Measurements from ENCODE around the gene CYTH1.
A peak's percentile ranks its signal among the peaks of the same experiment; 100 is the strongest.

Gene CYTH1

DNA sequence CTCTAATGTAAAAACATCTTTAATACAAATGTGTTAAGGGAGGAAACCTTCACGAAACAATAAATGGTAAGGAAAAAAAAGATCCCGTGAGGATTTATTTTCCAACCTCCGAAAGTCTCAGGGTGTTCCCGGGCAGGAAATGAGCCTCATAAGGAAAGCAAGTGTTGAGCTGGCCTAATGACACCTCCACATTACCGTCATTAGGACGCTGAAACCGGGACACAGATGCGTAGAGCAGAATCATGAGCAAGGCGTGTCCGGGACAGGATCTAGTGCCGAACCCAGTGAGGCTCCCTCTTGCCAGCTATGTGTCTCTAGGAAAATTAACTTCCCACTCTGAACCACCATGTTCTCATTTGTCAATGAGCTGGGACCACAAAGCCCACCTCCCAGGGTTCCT is 22.7 kb upstream of the CYTH1 start:
- DNase-seq (ENCODE audit: low read depth): no peak

DNA sequence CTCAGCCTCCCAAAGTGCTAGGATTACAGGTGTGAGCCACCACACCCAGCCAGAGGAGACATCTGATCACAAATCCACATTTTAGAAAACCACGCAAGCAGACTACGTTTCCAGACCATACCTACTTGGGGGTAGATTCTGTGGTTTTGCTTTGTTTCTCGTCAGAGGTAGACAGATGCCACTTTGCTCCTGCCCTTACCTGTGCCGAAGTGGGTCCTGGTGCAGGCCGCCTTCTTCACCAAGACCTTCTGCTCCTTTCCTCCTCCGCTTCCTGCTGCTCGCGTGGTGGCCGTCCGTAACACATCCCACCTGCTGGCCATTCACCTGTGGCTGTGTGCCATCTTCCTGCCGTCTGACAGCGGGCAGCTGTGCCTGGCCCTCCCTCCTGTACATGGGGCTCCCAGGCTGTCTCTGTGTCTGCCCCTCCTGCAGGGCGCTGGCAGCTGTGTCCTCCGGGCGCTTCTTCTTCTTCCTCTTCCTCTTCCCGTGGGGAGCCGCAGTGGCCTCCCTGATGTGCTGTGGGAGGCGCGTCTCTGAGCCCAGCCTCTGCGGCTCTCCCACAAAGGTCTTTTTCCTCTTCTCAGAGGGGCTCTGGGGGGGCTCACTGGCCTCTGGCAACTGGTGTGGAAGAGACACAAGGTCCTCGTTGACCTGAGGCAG is 21.2 kb upstream of the CYTH1 start:
- no peak for DNase-seq (ENCODE audit: low read depth)

DNA sequence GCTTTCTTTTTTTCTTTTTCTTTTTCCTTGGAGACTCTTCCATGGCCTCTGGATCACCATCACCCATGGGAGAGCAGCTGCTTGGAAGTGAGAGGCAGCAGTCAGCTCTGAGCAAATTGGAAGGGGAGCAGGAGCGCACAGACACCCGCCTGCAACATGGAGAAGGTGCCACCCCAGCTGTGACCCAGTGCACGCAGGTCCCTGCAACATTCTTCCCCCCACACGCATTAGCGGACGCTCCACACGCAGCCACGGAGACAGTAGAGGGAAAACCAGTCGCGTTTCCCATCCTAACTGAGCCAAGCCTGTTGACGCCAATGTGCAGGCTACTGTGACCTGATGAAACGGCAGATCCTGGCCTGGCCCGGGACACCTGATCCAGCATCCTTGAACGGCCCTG is 20.4 kb upstream of the CYTH1 start:
- no peak for DNase-seq (ENCODE audit: low read depth)

DNA sequence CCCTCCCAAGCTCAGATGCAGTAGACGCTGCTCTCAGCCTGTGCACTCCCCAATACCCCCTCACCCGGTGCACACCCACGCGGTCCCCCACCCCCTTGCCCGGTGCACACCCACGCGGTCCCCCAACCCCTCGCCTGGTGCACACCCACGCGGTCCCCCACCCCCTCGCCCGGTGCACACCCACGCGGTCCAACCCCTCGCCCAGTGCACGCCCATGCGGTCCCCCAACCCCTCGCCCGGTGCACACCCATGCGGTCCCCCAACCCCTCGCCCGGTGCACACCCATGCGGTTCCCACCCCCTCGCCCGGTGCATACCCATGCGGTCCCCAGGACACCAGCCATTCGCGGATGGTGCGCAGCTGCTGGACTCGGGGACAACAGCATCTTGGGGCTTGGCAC is 19.9 kb upstream of the CYTH1 start:
- no peak for DNase-seq (ENCODE audit: low read depth)

DNA sequence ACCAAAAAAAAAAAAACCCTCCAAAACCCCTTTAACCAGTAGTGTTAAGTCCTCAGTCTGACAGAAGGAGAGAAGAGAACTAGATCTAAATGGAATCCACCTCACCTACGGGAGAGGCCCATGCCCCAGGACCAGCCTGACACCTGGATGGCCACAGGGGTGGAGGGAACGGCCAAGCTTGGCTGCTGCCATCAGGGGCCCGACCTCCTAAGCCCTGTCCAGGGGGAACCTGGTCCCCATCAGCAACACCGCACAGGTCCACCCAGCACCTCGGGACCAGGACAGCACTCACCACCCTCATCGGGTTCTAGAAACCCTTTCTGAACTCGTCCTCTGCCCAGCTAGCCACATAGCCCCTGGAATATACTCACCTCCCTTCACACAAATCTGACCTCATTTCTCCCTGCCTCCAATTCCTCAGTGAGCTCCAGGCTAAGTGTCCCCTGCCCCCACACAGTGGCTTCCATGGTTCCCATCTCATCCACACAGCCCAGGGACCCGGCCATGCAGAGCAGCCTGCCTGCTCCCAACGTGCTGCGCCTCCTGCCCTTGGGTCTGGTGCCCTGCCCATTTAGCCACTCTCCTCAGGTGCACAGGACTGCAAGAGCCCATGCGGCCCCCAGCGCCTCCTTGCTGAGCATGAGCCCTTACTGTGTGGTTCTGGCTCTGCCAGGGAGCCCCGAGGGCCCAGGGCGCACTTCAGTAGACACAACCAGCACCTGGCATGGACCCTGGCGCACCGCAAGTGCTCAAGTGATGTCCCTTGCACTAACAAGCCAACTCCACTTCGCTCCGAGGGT is 18.3 kb upstream of the CYTH1 start:
- no peak for DNase-seq (ENCODE audit: low read depth)

DNA sequence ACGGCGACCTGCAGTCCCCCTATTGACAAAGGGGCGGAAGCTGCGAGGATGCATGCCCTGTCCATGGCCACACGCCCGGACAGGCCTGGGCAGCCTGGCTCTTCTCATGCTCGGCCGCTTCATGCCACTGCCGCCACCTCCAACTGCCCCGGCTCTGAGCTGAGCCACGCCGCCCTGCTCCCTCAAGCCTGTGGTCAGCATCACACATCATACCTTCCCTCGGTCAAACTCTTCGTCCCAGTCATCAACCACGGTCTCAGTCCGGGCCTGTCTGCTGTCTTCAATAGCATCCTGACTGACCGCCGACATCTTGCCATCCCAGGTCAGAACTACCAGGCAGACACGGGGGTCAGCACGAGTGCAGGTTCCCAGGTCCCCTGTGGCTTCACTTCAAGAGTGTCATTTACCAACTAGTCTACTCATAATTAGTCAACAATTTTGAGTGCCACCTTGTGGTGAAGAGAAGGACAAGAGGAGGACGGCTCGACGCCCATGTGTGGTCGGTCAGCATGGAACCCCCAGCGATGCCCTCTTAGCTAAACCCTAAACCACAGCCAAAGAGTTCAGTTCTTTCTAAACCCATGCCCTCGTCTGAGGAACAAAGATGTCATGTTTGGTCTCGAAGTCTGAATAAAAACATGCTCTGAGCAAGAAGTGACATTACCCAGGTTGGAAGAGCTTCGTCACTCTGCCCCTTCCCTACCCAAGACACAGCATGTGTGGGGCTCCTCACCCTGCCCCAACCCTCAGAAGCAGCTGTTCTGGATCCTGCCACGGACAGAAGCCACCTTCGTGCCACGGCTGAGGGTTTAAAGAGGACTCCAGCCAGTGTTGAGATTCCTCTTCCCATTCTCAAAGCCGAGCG is 16.9 kb upstream of the CYTH1 start:
- no peak for DNase-seq (ENCODE audit: low read depth)

DNA sequence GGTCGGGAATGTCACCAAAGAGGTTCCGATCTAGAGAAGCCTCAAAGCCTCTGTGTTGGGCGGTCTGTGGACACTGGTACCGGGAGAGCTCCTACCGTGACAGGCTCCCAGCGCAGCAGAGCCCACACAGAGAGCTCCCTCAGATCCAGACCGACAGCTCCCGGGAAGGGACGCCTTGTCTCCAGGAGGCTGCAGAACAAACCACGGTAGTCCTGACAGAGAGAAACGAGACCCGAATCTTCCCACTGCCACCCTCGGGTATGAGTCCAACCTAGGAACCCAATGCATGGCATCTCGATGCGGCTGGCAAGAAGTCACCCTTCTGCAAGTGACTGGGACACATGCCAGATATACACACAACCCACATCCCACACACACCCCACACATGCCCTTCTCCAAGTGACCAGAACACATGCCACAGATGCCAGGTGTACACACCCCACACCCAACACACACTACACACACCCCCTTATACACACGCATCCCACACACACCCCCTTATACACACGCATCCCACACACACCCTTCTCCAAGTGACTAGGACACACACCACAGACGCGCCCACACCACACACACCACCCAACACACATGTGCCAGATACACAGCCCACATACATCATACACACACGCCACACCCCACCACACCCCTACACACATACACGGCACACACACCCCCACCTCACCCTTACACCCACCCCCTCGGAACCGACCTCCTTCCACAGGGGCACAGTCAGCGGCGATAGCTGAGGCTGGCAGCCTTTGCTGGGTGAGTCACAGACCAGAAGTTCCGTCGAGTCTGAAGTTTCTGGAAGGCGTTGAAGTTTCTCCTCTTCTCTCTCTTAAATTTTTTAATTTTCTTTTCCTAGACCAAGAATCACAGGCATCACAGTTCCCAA is 15.9 kb upstream of the CYTH1 start:
- no peak for DNase-seq (ENCODE audit: low read depth)

DNA sequence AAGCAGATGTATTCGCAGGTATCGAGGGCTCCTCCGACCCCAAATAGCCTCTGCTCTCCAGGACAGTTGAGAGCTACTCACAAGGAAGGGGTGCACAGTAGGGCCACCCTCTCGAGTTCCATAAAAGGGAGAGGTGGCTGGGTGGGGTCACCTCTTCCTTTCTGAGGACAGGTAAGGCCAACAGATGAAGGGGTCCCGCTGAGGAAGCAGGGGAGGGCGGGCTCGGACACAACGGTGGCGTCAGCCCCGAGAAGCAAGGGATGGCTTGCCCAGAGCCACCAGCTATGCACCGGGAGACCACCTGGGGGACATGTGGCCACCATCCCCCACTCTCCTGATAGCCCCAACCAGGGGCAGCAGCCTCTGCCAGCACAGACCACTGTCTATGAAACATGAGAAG is 15.1 kb upstream of the CYTH1 start:
- no peak for DNase-seq (ENCODE audit: low read depth)

DNA sequence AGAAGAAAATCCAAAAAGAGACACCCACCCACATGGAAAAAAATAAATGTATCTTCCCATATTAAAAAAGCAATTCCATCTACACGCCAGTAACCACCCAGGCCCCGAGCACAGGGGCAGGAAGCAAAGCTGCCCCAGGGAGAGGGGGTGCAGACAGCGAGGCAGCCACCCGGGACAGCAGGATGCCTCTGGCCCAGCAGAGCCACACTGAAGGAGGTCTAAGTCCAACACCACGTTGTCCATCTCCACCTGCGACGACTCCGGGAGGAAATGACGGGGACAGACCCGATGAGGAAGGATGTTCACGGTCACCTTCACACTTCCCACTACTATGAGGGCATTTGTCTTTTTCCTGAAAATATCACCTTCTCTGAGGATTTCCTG is 14.4 kb upstream of the CYTH1 start:
- DNase-seq (ENCODE audit: low read depth): no peak

DNA sequence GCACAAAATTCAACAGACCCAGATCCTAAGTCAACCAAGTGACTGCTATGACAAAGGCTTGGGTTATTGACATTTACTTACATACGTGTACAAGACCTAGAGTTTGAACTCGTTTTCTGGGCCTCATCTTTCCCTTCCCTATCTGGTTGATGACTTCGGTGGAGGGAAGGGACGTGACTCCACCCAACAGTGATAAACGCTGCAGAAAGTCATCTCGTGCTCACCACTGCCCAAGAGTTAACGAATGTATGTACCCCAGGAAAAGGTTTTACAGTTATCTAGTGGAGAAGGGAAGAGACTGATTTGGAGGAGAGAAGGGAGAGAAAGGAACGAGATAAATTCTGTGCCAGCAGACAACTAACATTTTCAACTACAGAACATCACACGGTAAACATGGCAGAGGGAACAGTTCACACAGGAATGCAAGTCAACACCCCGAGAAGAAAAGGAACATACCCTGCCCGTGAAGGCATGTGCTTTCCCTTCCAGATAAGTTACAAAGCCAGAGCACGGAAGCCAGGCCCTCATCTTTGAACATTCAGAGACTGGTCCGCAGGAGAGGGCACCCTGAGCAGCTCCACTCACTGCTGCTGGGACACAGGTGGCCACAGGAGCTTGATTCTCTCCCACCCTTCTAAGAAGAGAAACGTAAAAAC is 13.9 kb upstream of the CYTH1 start:
- no peak for DNase-seq (ENCODE audit: low read depth)

DNA sequence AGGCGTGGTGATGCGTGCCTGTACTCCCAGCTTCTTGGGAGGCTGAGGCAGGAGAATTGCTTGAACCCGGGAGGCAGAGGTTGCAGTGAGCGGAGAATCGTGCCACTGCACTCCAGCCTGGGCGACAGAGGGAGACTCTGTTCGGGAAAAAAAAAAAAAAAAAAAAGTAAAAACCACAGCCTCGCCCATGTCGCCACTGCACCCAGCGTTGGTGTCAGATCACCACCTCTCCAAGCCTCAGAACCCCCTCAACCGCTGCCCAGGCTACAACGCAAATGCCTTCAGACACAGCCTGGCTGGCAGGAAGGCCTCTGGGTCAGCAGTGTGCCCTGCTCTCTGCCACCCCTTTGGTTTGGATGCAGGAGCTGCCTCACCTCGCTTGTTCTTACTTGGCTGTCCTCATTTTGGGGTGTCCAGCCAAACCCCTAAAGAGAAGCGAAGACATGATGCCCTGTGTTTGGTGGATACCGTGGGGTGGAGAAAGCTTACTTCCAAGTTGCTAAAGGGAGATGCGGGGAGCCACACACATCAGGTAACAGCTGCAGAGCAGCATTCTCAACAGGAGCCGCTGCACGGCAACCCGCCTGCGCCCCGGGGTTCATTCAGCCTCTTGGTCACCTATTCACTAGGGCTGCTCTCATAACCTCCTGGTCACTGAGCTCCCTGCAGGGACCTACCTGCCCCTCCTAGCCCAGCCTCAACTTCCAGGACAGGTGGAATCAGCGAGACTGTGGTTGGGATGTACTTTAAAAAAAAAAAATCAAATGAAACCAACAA is 13.0 kb upstream of the CYTH1 start:
- DNase-seq (ENCODE audit: low read depth): no peak

DNA sequence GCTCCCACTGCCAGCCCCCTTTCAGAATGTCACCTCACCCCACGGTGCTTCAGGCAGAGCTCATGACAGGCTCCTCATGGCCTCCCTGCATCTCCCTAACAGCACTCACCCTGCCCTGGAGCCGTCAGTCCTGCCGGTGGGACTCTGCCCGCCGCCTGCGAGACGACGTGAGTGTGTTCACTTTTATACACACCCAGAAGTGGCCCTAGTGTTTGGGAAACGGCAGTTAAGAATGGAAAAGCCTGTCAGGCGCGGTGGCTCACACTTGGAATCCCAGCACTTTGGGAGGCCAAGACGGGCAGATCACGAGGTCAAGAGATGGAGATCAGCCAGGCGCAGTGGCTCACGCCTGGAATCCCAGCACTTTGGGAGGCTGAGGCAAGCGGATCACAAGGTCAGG is 12.3 kb upstream of the CYTH1 start:
- no peak for DNase-seq (ENCODE audit: low read depth)

DNA sequence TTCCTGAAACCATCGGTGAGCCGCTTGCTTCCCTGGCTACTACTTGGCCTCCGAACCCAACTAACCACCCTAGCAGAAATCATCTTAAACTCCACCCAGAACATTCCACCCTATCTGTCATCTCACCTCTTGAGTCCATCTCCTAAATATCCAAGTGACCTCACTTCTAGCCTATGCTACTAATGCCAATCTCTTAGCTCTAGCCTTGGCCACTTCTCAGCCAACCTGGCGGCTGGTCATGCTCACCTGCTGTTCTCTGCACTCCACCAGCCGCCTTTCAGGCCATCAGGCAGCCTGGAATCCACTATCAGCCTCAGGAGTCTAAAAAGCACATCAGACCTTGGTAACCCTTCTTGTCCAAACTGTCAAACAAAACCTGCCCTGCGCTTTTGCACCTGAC is 11.9 kb upstream of the CYTH1 start:
- DNase-seq (ENCODE audit: low read depth): no peak

DNA sequence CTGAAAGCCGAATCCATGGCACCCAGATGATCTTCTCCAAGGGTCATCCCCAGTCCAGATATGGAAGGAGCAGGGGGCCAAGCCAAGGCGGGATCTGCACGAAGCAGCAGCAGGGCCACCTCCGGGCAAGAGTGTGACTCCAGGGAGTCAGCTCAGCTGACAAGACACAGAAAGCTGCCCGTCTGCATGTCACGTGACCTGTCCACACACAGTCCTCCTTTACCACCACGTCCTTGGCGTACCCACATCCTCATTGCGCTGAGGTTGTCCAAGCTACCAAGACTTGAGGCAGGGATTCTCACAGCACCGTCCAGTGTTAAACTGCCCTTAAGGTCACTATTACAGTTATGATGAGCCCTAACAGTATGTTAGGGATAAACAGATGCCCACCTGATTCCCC is 11.3 kb upstream of the CYTH1 start:
- DNase-seq (ENCODE audit: low read depth): no peak

DNA sequence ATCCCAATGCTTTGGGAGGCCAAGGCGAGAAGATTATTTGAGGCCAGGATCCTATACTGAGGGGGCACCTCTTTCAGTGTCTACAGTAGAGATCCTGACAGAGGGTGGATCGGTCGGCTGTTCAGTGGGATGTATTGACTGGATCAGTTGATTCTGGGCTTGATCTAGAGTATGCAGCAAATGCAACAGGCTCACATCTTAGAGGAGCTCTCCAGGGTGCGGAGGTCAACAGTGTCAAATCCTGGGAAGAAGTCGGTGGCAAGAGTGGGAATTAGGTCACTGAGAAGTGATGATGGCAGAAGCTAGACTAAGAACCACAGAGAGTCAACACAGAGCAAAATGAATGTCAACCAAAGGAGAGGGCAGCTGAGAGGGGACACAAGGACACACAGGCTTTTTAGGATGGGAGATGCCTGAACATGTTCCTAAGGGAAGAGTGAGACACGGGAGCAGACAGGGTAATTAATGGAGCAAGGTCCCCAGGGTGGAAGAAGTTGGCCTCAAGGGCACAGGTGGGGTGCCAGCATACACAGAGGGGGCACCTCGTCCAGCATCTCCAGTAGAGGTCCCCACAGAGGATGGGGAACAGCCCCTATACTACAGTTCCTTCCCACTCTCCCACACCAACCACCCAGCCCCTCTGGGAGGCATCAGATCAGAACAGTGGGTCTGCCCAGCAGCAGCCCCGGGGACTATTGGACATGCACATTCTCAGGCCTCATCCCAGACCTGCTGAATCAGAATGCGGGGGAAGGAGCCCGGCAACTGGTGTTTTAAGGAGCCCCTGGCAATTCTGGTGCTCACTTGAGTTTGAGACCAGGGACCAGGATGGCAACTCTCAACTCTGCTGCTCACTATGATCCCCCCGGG is 10.0 kb upstream of the CYTH1 start:
- DNase-seq (ENCODE audit: low read depth): no peak

DNA sequence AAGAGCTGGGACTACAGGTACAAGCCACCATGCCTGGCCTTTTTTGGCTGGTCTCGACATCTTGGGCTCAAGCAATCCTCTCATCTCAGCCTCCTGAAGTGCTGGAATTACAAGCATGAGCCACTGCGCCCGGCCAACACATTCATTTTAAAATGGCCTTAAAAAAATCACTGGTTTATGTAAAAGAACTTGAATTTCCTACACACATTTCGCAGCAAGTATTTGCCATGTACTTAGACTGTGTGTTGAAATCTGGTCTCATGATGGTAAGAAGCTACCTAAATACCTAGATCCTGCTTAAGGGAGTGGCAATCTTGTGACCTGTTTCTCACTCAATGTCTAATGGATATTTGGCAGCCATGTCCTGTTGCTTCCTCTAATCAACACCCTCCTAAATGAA is 8.5 kb upstream of the CYTH1 start:
- DNase-seq (ENCODE audit: low read depth): no peak

DNA sequence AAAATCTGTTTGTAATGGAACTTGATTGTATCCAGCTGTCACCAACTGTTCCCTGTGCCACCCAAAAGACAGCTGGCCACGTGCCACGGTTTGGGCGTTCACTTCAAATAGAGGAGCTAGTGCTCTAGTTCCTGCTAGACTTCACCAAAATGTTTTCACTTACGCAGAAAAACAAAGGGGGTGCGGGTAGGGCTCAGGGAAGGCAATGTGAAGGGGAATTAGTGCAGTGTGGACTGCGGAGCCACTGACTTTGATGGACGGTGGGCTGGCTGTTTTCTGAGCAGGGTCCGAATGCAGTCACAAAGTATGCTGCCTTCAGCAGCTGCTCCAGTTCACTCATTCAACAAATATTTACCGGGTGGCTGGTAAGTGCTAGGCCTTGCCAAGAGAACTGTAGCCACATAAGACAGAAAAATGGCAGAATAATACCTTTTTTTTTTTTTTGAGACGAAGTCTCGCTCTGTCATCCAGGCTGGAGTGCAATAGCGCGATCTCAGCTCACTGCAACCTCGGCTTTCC is 7.6 kb upstream of the CYTH1 start:
- peak; percentile 58 for DNase-seq (ENCODE audit: low read depth)

DNA sequence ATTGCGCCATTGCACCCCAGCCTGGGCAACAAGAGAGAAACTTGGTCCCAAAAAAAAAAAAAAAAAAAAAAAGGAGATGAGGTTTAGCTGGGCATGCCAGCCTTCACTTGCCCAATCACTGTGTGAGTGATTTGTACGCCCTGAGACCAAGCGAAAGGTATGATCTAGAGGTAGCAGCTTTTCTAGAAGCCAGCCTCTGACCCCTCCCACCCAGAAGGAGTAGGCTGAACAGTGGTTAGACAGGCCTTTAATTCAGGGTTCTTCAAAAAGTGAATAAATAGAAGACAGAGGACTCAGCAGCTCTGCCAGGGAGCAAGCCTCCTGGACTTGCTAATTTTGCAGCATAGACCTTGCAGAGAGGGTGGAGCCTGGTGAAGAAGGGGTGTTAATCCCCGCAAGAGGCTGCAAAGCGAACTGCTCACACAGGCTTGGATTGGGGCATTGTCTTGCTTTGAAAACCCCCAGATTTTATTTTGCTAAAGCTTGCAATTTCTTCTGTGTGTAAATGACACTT is 7.1 kb upstream of the CYTH1 start:
- DNase-seq (ENCODE audit: low read depth): no peak

DNA sequence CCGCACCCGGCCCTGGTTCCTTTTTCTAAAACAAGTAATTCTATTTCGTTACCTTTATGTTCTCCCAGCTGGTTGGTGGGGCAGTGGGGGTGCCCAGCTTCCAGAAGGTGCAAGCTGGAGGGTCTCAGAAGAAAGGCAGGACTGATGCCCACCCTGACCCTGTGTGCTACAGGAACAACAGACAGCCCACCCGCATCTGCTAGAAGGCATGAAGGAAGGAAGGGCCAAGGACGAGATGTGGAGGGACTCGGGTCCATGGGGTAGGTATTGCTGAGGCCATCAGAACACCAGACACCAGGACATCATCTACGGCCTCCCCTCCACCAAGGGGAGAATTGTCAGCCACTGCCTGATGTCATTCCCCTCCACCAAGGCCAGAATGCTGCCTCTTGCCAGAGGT is 6.4 kb upstream of the CYTH1 start:
- DNase-seq (ENCODE audit: low read depth): no peak

Measured in activated T-cell treated with anti-CD3 and anti-CD28 coated beads for 1 hour (primary cell).